ENCODE measurements around the gene MGARP. TPM values are rescaled to one million over a fixed set of nuclear protein-coding genes. Genes with fewer than 3 reads are reported as not detected.

MGARP gene
- total RNA-seq, 6 donors from 2014 or later: 0.43 to 0.98 TPM; not detected in 4

DNA sequence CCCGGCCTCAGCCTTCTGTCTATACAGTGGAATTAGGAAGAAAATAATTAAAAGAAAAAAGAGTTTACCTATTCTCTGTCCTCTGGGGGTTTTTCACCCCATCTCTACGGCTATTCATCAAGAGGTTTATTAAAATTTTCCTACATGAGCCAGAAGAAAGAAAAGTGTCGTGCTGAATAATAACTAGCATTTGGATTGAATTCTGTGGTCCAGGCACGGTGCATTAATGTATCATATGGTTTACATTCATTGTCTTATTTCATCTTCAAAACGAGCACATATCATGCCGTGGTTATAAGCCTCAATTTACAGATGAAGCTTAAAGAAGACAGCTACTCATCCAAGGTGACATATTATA is 15.9 kb upstream of the MGARP start:
- TF ChIP-seq CTCF (IDR thresholded peaks at IDR 0.05) (peak in 1 of 6 experiments; percentile 31), POLR2AphosphoS5 (IDR thresholded peaks at IDR 0.05) (no peak)
- ATAC-seq (ENCODE audit: low FRiP score in 2 of 2) (no peak), DNase-seq (no peak)
- 18 to 21% methylated on average over 6 of the region's 6 CpGs for WGBS, 2 donors
- Histone ChIP-seq H3K27ac (peak overlapping the region; percentile 74 to 95 (median 88)), H3K9me3 (no peaks in the 10 kb centered on the region), H3K36me3 (peaks cover 0 to 26% (median 16%) of the 10 kb centered on the region in 4 donors), H3K4me3 (peak overlapping the region in 3 of 4 donors; percentile 69 to 76 (median 73)), H3K27me3 (no peaks in the 10 kb centered on the region), H3K4me1 (peaks cover 22 to 36% (median 30%) of the 10 kb centered on the region in 4 donors)

GRCh38 chr4:139295206-139295941 is 15.3 kb upstream of the MGARP start:
- Histone ChIP-seq H3K27ac (peak overlapping the region; percentile 74 to 95 (median 88)), H3K36me3 (peaks cover 0 to 31% (median 18%) of the 10 kb centered on the region in 4 donors), H3K9me3 (no peaks in the 10 kb centered on the region), H3K4me1 (peaks cover 22 to 33% (median 26%) of the 10 kb centered on the region in 4 donors), H3K27me3 (no peaks in the 10 kb centered on the region), H3K4me3 (peak overlapping the region; percentile 54 to 76 (median 71))
- DNase-seq (peak; percentile 98 to 99), ATAC-seq (ENCODE audit: low FRiP score in 2 of 2) (peak; percentile 98 to 99)
- TF ChIP-seq EP300 (IDR thresholded peaks at IDR 0.05): peak in 1 of 4 donors; percentile 16
- TF ChIP-seq POLR2A (IDR thresholded peaks at IDR 0.05): peak in 2 of 4 donors; percentile 64 to 65
- TF ChIP-seq CTCF (IDR thresholded peaks at IDR 0.05): peak; percentile 93 to 97 (median 96)
- peak; percentile 63 to 70 for TF ChIP-seq POLR2AphosphoS5 (IDR thresholded peaks at IDR 0.05)
- WGBS, 2 donors: 0 to 1% methylated on average over 31 to 42 of the region's 51 CpGs

GRCh38 chr4:139286186-139286698 is 6.2 kb upstream of the MGARP start:
- H3K4me1 ChIP-seq: no peaks in the 10 kb centered on the region
- H3K9me3 ChIP-seq: peaks cover 0 to 6% (median 0%) of the 10 kb centered on the region in 4 donors
- no peak for TF ChIP-seq EP300 (IDR thresholded peaks at IDR 0.05)
- TF ChIP-seq POLR2AphosphoS5 (IDR thresholded peaks at IDR 0.05): no peak
- no peak for TF ChIP-seq POLR2A (IDR thresholded peaks at IDR 0.05)
- no peak for TF ChIP-seq CTCF (IDR thresholded peaks at IDR 0.05)
- H3K4me3 ChIP-seq: no peak overlapping the region
- H3K27ac ChIP-seq: no peak overlapping the region
- WGBS, 2 donors: 95 to 98% methylated on average over 7 of the region's 7 CpGs
- H3K27me3 ChIP-seq: no peaks in the 10 kb centered on the region
- H3K36me3 ChIP-seq: peaks cover 0 to 30% (median 8%) of the 10 kb centered on the region in 4 donors
- no peak for DNase-seq
- ATAC-seq (ENCODE audit: low FRiP score in 2 of 2): no peak

DNA sequence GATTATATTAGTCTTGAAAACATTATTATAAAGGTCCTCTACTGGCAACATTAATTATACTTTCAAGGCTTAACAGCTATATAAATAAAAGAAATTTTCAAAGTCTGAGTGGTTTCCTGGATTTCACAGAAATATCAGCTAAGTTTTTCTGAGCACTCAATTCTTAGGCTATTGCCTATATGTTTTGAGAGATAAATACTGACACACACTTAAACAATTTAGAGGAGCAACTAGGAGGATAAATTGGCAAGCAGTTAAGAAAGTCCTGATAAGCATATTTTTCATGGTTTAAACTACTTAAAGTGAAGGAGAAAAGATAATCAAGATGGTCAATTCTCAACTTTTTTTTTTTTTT is 2.7 kb upstream of the MGARP start:
- Histone ChIP-seq H3K36me3 (no peaks in the 10 kb centered on the region), H3K9me3 (peaks cover 0 to 6% (median 0%) of the 10 kb centered on the region in 4 donors), H3K27ac (no peak overlapping the region), H3K4me1 (peaks cover 7 to 18% (median 13%) of the 10 kb centered on the region in 4 donors), H3K4me3 (no peak overlapping the region), H3K27me3 (peaks cover 0 to 21% (median 6%) of the 10 kb centered on the region in 4 donors)
- TF ChIP-seq EP300 (IDR thresholded peaks at IDR 0.05) (no peak), POLR2A (IDR thresholded peaks at IDR 0.05) (no peak), CTCF (IDR thresholded peaks at IDR 0.05) (no peak), POLR2AphosphoS5 (IDR thresholded peaks at IDR 0.05) (no peak)
- ATAC-seq (ENCODE audit: low FRiP score in 2 of 2): no peak
- no peak for DNase-seq
